ENCODE measurements around the gene SPNS2. TPM values are rescaled to one million over a fixed set of nuclear protein-coding genes. Genes with fewer than 3 reads are reported as not detected.

Gene SPNS2
- total RNA-seq, 6 donors from 2014 or later: 41.8 to 89.1 (median 55.2) TPM

- WGBS, 2 donors: 71 to 78% methylated on average over 4 of the region's 4 CpGs
- ATAC-seq (ENCODE audit: low FRiP score in 2 of 2) (no peak), DNase-seq (no peak)
- TF ChIP-seq POLR2A (IDR thresholded peaks at IDR 0.05): no peak
- TF ChIP-seq, protein P1, sequence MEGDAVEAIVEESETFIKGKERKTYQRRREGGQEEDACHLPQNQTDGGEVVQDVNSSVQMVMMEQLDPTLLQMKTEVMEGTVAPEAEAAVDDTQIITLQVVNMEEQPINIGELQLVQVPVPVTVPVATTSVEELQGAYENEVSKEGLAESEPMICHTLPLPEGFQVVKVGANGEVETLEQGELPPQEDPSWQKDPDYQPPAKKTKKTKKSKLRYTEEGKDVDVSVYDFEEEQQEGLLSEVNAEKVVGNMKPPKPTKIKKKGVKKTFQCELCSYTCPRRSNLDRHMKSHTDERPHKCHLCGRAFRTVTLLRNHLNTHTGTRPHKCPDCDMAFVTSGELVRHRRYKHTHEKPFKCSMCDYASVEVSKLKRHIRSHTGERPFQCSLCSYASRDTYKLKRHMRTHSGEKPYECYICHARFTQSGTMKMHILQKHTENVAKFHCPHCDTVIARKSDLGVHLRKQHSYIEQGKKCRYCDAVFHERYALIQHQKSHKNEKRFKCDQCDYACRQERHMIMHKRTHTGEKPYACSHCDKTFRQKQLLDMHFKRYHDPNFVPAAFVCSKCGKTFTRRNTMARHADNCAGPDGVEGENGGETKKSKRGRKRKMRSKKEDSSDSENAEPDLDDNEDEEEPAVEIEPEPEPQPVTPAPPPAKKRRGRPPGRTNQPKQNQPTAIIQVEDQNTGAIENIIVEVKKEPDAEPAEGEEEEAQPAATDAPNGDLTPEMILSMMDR (IDR thresholded peaks at IDR 0.05): no peak
- H3K27ac ChIP-seq: peak overlapping the region in 3 of 4 donors; percentile 20 to 91 (median 83)
- H3K4me3 ChIP-seq: no peak overlapping the region
- H3K36me3 ChIP-seq: peaks cover 0 to 4% (median 0%) of the 10 kb centered on the region in 4 donors
- peaks cover 76 to 98% (median 88%) of the 10 kb centered on the region in 4 donors for H3K4me1 ChIP-seq
- no peaks in the 10 kb centered on the region for H3K27me3 ChIP-seq
- no peaks in the 10 kb centered on the region for H3K9me3 ChIP-seq
Measured at GRCh38 chr17:4503283-4504025, 4.8 kb downstream of the SPNS2 start.

GRCh38 chr17:4504188-4504587 is 5.5 kb downstream of the SPNS2 start:
- Histone ChIP-seq H3K4me3 (no peak overlapping the region), H3K36me3 (peaks cover 0 to 4% (median 0%) of the 10 kb centered on the region in 4 donors), H3K27ac (peak overlapping the region; percentile 9 to 91 (median 76)), H3K27me3 (no peaks in the 10 kb centered on the region), H3K9me3 (no peaks in the 10 kb centered on the region), H3K4me1 (peaks cover 78 to 98% (median 93%) of the 10 kb centered on the region in 4 donors)
- ATAC-seq (ENCODE audit: low FRiP score in 2 of 2) (no peak), DNase-seq (no peak)
- 28 to 47% methylated on average over 2 to 4 of the region's 5 CpGs for WGBS, 2 donors
- TF ChIP-seq, protein P1 (IDR thresholded peaks at IDR 0.05): no peak
- TF ChIP-seq EP300 (IDR thresholded peaks at IDR 0.05): no peak
- no peak for TF ChIP-seq POLR2A (IDR thresholded peaks at IDR 0.05)
- TF ChIP-seq POLR2AphosphoS5 (IDR thresholded peaks at IDR 0.05): no peak

DNA sequence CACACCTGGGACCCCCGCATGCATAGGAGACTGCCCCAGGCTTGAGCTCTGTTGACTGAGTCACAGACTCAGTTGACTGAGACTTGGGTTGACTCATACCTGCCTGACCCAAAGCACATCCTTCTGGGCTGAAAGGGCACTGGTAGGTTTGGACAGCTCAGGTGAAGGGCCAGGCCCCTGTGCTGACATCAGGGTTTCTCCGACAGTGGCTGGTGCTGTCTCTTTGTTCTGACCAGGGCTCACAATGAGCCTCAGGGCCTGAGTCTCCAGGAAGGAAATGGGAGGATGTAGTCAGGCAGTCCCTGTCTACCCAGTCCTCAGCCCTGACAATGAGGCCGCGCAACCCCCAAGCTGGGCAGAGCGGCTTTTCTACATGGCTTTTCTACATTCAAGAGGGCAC is 6.5 kb downstream of the SPNS2 start:
- no peaks in the 10 kb centered on the region for H3K27me3 ChIP-seq
- no peaks in the 10 kb centered on the region for H3K9me3 ChIP-seq
- TF ChIP-seq POLR2AphosphoS5 (IDR thresholded peaks at IDR 0.05) (peak; percentile 46), POLR2A (IDR thresholded peaks at IDR 0.05) (peak in 1 of 4 donors; percentile 6), EP300 (IDR thresholded peaks at IDR 0.05) (no peak)
- H3K36me3 ChIP-seq: peaks cover 0 to 4% (median 0%) of the 10 kb centered on the region in 4 donors
- H3K4me1 ChIP-seq: peaks cover 86 to 98% (median 93%) of the 10 kb centered on the region in 4 donors
- no peak for ATAC-seq (ENCODE audit: low FRiP score in 2 of 2)
- DNase-seq: no peak
- 71 to 76% methylated on average over 5 of the region's 5 CpGs for WGBS, 2 donors
- H3K27ac ChIP-seq: peak overlapping the region; percentile 52 to 91 (median 76)
- peak overlapping the region in 1 of 4 donors; percentile 12 for H3K4me3 ChIP-seq

DNA sequence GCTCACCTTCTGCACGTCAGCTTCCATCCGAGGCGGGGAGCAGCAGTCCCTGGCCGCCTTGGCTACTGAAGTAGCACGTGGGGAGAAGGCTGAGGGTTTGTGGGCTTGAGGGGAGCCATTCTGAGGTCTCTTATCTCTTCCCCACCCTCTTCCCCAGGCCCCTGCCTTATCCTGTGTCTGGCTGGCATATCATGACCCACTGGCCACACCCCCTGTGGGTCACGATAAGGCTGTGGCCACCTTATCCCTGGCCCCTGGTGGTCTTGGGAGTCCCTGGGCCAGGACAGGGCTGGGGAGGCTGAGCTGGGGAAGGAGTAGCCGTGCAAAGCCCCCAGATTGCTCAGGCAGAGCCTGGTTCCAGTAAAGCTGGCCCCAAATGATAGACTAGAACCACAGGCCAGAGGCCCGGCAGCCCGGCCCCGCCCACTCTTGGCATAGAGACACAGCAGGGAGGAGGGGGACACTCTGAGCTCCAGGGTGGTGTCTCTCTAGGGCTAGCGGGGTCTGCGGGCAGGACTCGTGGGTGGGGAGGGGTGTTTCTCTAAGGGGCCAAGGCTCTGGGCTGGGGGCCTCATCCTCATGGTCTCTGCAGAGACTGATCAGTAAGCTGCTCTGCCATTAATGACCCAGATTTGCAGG is 7.6 kb downstream of the SPNS2 start:
- no peaks in the 10 kb centered on the region for H3K27me3 ChIP-seq
- ATAC-seq (ENCODE audit: low FRiP score in 2 of 2) (no peak), DNase-seq (peak in 1 of 2 donors; percentile 79)
- H3K36me3 ChIP-seq: peaks cover 0 to 4% (median 0%) of the 10 kb centered on the region in 4 donors
- peaks cover 88 to 98% (median 93%) of the 10 kb centered on the region in 4 donors for H3K4me1 ChIP-seq
- TF ChIP-seq POLR2A (IDR thresholded peaks at IDR 0.05): no peak
- no peak for TF ChIP-seq EP300 (IDR thresholded peaks at IDR 0.05)
- TF ChIP-seq, protein P1 (IDR thresholded peaks at IDR 0.05): no peak
- H3K9me3 ChIP-seq: no peaks in the 10 kb centered on the region
- H3K4me3 ChIP-seq: no peak overlapping the region
- 43 to 57% methylated on average over 10 to 13 of the region's 13 CpGs for WGBS, 2 donors
- peak overlapping the region; percentile 52 to 91 (median 76) for H3K27ac ChIP-seq

GRCh38 chr17:4506892-4507291 is 8.2 kb downstream of the SPNS2 start:
- no peaks in the 10 kb centered on the region for H3K27me3 ChIP-seq
- WGBS, 2 donors: 80% methylated on average over 1 of the region's 8 CpGs; no CpG with 5 or more reads in 1 of the 2 donors
- TF ChIP-seq, protein P1 (IDR thresholded peaks at IDR 0.05): no peak
- TF ChIP-seq EP300 (IDR thresholded peaks at IDR 0.05): no peak
- no peak for TF ChIP-seq POLR2A (IDR thresholded peaks at IDR 0.05)
- TF ChIP-seq POLR2AphosphoS5 (IDR thresholded peaks at IDR 0.05): no peak
- no peak for ATAC-seq (ENCODE audit: low FRiP score in 2 of 2)
- peak in 1 of 2 donors; percentile 69 for DNase-seq
- peaks cover 90 to 98% (median 93%) of the 10 kb centered on the region in 4 donors for H3K4me1 ChIP-seq
- H3K36me3 ChIP-seq: peaks cover 0 to 4% (median 0%) of the 10 kb centered on the region in 4 donors
- peak overlapping the region in 3 of 4 donors; percentile 52 to 91 (median 83) for H3K27ac ChIP-seq
- H3K9me3 ChIP-seq: no peaks in the 10 kb centered on the region
- no peak overlapping the region for H3K4me3 ChIP-seq

Data from upper lobe of left lung (tissue), 6 donors.